GM12891 (cell line): ENCODE measurements around the gene SERTAD4.

ENCODE experiments used
- POLR2A ChIP-seq: IDR thresholded peaks from 2 replicates; pipeline ENCODE4 v1.6.1; 2011; ENCODE audit warnings: low read depth, low read length, control low read depth
- POLR2AphosphoS5 ChIP-seq: IDR thresholded peaks from 2 replicates; pipeline ENCODE4 v1.6.1; 2011; ENCODE audit warnings: low read depth, low read length, control low read depth
- SPI1 ChIP-seq: IDR thresholded peaks from 2 replicates; pipeline ENCODE4 v1.6.1; 2011; ENCODE audit warnings: low read depth, low read length, control low read depth
- TAF1 ChIP-seq: IDR thresholded peaks from 2 replicates; pipeline ENCODE4 v1.6.1; 2011; ENCODE audit warnings: low read depth, low read length, control low read depth

- TF ChIP-seq POLR2A (no peak), POLR2AphosphoS5 (no peak), TAF1 (no peak), SPI1 (no peak)
These were observed 21.7 kb downstream of the SERTAD4 start for GRCh38 chr1:210254298-210254697.
